Stimulated activated CD8-positive, alpha-beta memory T cell treated with anti-CD3 and anti-CD28 coated beads, Interleukin-12 subunit alpha, Interleukin-12 subunit beta, amount 100 ng/mL, for 4 hours (primary cell): ENCODE results near the gene FLT1.

Experiments
- DNase-seq: peaks from one replicate; pipeline ENCODE4 v3.0.0-alpha.2; 2020; ENCODE audit warnings: low read depth

Gene FLT1

DNA sequence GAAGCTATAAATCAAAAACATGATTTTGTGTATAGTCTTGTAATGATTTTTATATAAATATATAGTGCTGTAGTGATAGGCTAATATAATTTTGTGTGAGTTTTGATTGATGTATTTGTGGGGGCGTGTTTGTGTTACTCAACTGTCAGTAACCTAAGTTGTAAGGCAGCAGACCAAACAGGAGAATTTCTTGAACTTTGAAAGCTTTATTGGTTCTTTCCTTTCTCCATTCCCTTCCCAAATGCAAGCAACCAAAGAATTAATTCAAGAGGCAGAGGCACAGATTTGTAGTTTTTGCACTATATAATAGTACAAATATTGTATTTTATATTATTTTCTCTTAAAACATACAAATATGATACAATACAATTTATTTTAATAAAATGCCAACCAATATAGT is 109.6 kb downstream of the FLT1 start:
- DNase-seq = no peak

DNA sequence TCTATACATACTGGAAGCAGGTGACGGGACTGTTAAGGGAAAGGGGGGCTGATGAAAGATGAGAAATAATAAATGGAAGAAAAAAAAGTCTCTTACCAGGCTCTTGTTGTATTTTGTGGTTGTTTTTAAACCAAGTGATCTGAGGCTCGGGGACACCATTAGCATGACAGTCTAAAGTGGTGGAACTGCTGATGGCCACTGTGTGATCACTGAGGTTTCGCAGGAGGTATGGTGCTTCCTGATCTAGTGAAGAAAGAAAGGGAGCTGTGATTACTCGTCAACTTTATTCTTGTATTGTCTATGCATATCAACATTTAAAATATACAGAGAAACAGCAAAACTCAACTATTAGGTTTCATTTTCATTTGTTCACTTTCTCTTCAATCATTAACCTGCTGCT is 110.1 kb downstream of the FLT1 start:
- DNase-seq = no peak

GRCh38 chr13:28380319-28380718 is 114.6 kb downstream of the FLT1 start:
- no peak for DNase-seq

DNA sequence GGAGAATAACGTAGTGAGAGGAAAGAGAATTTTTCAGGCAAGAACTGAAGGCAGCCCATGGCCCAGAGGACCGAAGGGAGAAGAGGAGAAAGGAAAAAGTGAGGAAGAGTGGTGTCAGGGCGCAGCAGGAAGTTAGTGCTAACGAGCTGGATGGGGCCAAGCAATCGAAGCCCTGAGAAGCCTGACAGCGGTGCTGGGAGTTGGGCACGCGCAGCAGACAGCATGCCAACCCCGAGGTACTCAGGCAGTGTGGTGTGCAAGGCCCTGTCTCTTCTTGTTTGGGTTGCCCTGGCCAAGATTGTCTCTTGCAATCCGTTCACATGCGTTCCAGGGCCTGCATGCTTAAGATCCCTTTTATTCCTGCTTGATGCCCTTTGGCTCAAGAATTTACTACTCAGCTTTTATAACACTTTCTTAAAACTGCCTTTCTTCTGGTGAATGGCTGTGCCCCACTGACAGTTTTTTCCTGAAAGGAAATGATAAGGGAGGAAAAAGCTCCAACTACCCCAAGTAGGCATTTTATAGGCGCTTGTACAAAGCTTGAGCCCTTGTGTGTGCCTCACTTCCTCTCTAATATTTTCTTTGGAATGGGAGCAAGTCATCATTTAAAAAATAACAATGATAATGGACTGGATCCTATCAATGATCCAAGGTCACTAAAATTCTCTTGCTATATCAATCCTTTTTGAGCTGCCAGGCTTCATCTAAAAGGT is 115.4 kb downstream of the FLT1 start:
- DNase-seq = no peak

GRCh38 chr13:28376604-28377003 is 118.3 kb downstream of the FLT1 start:
- DNase-seq = no peak

DNA sequence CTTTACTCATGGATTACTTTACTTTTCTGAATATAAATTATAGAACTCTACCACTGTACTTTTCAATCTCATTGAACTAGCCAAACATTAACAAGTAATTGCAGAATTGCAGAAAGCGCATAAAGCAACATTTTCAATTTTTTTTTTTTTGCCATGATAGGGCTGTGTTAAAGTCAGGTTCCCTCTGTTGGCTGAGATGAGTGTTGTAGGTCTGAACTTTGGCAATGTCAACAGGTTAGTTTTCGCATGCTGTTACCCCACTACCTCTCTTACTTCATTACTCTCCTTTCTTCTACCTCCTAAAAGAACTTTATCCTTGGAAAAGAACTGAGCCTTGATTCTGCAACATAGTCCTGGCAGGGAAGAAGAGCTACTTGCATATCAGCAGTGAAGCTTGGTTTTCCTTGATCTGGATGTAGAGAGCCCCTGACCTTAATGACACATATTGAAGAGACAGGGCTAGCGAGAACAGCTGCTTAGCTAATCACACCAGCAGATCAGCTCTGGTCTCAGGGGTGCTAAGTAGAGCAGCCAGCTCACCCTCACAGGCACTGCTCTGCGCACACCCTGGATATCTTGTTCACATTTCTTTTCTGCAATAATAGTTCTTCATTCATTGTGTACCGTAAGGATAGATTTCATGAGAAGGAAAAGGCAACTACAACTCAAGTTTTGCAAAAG is 119.5 kb downstream of the FLT1 start:
- DNase-seq = no peak

GRCh38 chr13:28373810-28374209 is 121.1 kb downstream of the FLT1 start:
- DNase-seq = no peak

- DNase-seq = no peak
These were observed 124.5 kb downstream of the FLT1 start for GRCh38 chr13:28370448-28370847.

DNA sequence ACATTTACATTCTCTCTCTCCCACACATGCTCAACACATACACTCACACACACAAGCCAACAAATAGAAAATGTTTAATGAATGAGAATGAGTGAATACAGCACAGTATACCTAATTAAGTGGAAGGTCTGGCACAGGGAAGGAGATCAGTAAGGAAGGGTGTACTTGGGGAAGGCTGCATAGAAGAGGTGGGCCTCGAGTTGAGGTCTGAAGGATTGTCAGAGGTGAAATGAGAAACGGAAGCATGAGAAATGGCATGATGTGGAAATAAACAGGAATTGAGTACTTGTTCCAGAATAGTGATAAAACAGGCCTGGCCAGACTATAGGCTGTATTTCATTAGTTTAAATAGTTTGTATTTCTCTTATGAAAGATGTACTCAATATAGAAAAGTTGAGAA is 136.2 kb downstream of the FLT1 start:
- DNase-seq = no peak

DNA sequence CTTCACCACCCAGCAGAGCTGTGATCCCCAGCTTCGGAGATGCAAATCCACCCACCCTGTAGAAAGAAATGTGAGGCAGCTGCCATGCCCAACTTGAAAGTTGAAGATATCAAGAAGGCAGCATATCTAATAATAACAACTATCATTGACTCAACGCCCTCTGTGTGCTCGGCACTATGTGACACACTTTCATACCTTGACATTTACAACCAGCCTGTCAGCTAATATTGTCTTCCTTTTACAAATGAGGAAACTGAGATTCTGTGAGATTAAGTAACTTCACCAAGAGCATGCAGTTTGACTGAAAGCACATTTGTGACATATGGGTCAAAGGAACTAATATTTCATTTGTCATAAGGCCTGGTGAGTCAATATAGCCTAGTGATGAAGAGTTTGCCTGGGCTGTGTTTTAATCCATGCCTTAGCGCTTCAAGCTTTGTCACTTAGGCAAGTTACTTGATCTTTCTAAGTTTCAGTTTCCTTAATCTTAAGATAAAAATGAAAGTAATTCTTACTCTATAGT is 137.0 kb downstream of the FLT1 start:
- DNase-seq = no peak

GRCh38 chr13:28357247-28357825 is 137.6 kb downstream of the FLT1 start:
- DNase-seq = no peak

DNA sequence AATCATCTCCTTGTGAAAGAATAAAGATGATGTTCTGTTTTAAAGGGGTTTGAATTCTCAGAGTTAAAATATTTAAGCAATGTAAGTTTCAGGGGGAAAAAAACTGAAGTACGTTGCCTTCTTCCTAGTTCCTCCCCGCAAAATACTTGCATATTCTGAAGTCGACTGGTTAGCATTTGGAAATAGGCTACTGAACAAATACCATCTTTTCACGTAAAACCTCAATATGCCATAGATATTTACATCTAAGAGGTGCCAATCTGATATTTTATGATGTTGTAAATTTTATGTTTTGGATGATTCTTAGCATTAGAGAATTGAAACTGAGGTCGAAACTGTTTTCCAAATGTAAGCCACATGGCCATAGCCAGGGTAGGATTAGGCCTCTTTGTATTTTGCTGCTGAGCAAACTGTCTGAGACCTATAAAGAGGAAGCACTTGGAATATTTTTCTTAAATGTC is 138.3 kb downstream of the FLT1 start:
- DNase-seq = no peak

DNA sequence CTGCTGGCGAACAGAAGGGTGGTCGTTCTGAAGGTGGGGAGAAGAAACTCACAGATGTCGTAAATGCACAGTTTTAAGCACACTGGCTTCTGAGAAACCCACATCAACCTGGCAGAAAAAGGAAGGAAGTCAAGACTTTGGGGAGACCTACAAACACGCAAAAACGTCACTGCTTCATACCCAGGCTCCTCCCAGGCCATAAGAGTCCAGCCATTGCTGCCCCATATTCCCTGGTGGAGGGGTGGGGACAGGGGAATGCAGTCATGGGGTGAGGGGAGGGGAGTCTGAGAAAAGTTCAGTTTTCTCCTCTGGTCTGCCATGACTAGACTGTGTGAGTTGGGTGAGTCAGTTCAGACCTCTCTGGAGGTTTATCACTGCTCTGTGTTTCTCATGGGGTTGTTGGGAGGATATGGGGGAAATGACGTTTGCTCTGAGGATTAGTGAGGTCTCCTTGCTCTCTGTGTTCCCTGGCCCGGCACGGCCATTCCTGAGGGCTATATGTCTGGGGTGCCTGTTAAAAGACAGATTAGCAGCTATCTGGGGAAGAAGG is 139.0 kb downstream of the FLT1 start:
- DNase-seq = no peak

DNA sequence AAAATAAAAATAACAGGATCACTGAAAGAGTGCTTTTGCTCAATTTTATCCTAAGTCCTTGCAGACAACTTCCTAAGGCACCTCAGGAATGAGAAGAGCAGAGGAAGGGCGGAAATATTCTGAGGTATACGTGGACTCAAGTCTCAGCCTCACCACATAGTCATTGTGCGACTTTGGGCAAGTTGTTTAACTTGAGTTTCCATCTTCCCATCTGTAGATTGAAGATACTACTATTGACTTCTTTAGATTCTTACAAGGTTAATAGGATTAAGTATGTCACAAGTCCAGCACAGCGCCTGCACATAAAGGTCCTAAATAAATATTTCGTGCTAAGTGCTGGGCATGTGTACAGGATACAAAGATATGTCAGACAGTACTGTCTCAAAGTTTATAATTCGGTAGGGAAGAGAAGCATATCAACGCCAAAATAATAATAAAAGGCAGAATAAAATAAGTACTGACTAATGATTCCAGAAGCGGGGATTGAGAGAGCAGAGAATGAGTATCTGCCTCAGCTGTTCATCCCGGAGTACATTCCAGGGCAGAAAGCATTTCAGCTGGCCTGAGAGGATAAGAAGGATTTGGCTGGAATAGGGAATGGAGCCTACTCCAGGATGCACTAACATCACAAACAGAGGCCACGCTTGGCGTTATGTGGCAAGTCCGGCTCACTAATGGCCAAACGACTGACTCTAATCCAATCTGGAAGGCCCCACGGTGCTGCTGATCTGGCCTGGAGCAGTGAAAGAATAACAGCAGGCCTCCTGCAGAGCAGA is 139.7 kb downstream of the FLT1 start:
- DNase-seq = no peak

DNA sequence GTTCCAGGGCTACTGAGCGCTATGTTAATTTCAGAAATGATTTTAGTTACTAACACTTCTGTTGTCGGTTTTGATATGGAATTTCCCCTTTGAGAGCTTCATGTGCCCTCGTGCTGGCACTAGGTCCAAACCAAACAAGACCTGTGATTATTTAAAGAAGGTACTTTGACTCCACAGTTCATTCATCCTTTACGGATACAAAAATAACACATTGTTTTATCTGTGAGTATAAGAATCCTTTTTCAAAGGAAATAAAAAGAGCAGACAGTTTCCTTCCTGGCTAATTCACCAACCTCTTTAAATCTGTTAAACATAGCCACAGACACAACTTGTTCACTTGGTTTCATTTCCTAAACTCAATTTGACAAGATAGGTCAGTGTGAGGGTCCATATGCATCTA is 141.2 kb downstream of the FLT1 start:
- DNase-seq = no peak

- no peak for DNase-seq
These were observed 144.8 kb downstream of the FLT1 start for GRCh38 chr13:28349907-28350654.

GRCh38 chr13:28349371-28349770 is 145.6 kb downstream of the FLT1 start:
- no peak for DNase-seq

DNA sequence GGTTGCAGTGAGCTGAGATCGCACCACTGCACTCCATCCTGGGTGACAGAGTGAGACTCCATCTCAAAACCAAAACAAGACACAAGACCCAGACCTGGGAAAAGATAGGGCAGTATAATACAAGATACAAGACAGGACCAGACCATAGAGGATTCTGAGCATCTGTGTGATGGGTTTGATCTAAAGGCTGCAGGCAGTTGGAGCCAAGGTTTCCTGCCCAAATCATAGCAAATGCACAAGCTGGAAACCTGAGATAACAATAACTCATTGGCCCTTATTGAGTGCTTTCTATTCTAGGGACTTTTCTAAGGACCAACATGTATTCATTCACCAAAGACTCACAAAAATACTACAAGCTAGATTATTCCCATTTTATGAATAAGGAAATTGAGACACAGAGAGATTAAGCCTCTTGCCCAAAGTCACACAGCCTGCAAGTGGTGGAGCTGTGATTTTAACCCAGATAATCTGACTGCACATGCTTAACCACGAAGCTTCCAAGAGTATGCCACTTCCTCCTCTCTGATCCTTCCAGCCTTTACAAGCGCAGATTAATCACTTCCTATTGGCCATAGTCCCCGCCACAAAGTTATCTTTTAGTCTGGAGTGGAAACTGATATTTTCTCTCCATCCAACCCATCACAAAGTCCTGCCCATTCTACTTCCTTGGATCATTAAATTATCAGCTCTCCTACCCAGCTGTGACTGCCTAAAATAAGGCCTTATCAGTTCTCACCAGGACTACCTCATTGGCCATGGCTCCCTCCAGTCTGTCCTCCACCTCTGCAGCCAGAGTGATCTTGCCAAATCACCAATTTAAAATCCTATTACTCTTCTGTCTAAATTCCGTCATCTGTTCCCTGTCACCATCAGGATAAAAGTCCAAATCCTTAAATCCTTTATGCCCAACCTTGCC is 147.2 kb downstream of the FLT1 start:
- no peak for DNase-seq

GRCh38 chr13:28346154-28346553 is 148.8 kb downstream of the FLT1 start:
- no peak for DNase-seq

DNA sequence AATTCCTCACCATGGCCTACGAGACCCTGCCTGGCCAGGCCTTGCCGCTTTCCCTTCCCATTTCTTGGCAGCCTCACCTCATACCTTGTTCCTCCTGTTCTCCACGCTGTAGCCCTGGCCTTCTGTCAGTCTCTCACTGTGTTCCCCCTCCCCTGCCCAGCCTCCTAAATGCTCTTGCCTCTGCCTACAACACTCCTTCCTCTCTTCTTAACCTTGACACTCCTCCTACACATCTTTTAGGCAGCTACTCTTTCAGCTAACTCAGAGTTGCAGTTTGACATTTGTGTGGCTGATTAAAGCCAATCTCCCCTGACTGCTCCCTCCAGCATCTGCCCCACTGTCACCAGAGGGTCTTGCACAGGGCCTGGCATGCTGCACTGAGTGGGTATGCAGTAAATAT is 150.8 kb downstream of the FLT1 start:
- no peak for DNase-seq
